Fibroblast of skin of left biceps (primary cell): ENCODE measurements around the gene CAGE1.
"Not testable (repeated sequence)": the region's sequence is repeated elsewhere in the genome, so short reads cannot be mapped to it uniquely, and the experiment has no call there.

ENCODE experiments used
- DNase-seq, 2 experiments: peaks; one replicate each; pipeline ENCODE4 v3.0.0-alpha.2; 2013; ENCODE audit warnings: low read depth in 2 of 2

The CAGE1 gene

DNA sequence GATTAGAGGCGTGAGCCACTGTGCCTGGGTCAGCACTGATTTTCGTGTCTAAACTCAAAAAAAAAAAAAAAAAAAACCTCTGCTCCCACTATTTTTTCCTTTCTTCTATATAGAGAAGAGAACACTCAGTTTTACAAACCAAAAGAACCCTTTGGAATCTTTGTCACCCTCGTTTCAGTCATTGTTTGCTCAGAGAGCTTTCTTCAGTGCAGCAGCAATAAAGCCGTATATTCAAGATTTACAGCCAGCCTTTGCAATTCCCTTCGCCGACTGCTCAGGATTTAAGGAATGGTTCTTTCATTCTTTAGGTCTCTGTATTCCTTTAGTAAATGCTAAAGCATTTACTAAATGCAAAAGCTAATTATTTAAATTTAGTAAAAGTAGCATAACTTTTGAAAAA lies 20.2 kb upstream of the CAGE1 start:
- DNase-seq = no peak

DNA sequence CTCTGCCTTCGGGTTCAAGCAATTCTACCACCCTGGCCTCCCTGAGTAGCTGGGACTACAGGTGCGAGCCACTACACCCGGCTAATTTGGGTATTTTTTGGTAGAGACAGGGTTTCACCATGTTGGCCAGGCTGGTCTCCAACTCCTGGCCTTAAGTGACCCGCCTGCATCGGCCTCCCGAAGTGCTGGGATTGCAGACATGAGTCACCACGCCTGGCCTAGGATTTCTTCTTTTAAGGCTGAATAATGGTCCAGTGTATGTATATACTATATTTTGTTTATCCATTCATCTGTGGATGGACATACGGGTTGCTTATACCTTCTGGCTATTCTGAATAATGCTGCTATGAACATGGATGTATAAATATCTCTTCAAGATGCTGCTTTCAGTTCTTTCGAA lies 17.2 kb upstream of the CAGE1 start:
- DNase-seq = no peak

DNA sequence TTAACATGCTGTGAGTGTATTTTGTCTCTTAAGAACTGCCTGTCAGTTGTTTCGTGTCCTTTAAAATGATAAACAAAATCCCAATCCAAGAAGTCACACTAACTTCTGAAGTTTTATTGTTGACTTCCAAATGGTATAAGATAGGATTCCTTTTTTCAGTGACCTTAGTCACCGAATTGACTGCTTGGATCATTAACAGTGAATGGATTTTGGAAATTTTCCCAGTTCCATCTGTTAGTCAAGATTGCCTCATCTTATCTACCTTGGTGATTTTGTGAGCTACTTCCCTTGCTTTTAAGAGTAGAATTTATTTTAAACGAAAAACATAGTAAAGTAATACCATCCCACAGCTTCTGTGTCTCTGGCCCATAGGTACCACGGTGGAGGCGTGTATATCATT lies 15.0 kb upstream of the CAGE1 start:
- DNase-seq = no peak

DNA sequence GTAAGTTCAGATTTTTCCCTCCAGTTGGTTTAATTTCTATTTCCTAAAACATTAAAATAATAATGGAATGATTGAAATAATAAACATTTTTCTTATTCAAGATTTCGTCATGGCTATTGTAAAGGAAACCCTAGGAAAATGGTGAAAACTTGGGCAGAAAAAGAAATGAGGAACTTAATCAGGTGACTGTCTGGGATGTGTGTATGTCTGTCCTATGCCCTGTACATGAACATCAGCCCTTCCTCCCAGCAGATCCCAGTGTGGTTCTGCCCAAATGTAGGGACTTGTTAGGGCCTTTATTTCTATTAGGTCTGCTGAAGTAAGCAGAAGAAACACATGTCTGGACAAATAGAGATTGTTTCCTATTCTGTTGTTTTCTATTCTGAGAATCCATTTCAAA lies 13.2 kb upstream of the CAGE1 start:
- DNase-seq = no peak

DNA sequence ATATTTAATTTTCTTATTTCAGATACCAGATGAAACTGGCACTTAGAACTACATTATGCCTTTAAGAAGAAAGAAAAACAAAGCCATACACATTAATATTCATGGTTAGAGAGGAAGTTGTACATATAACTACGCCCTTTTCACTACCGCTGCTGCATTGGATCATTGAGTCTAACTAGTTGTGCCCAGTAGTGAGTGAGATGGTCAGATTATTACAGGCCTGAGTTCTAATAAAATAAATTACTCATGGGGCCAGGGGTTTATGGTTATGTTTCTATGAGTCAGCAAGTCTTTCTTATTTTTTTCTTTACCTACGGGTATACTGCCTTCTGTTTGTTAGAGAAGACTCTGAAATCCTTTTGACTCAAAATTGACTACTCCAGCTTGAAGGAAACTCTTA lies 11.5 kb upstream of the CAGE1 start:
- DNase-seq = no peak

DNA sequence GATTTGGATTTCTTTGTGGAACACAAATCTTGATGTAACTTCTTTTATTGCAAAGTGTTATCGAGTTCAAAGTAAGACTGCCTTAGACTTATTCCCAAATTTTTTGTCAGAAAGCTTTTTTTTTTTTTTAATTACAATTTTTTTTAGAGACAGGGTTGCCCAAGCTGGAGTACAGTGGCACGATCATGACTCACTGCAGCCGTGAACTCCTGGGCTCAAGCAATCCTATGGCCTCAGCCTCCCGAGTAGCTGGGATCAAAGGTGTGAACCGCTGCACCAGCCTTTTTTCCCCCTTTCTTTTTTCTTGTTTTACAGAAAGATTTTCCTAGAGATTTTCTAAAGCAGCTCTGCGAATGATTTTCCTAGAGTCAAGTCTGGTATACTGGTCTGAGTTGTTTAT lies 2.9 kb upstream of the CAGE1 start:
- DNase-seq = no peak

DNA sequence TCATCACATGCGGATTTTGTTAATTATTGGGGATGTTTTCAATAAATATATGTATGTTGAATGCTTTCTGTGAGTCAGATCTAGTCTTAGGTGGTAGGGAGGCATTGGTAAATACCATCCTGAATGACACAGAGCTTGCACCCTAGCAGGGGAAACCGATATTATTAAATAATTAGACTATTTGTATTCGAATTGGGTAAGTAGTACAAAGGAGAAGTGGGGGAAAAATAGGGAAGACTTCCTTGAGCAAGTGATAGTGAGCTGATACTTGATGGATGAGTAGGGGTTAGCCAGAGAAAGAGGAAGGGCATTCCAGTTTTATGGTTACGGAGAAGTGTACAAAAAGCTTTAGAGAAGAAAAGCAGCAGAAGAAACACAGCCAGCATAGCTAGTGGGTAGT lies 1.6 kb upstream of the CAGE1 start:
- no peak for DNase-seq

DNA sequence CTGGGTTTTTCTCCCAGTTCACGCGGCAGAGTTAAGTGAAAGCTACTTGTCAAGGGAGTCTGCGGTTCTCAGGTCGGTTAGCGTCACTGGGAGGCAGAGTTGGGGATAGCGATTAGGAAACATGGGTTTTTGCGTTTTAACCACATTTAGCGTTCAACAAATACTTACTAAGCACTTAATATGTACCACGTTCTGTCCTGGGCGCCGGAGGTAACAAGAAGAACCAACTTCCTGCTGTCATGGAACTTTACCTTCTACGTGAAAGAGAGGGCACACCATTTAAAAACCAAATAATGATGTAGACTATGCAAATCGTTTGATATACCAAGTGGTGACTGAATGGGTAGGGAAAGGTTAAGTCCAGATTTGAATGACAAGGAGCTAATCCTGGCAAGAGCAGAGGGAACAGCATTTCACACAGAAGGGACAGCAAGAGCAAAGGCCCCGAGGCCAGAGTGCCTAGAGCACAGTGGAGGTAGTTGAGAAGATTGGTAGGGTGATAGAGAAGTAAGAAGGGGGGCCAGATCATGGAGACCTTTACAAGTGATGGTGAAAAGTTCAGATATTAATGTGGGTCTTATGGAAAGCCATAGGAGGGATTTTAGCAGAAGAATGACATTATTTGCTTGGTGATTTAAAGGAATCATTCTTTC lies 810 bp upstream of the CAGE1 start:
- DNase-seq = peak in 1 of 2 experiments; percentile 12

DNA sequence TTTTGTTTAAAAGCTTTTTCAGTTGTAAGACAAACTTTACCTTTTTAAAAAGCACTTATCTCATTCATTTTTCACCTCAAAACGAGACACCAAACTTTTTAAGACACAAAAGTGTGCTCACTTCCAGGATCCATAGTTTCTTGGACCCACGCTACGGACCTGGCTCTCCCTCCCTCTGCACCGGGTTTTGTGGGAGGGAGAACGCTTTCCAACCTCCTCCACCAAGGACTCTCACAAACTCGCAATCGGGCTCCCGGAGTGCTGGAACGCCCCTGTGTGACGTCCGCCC lies 436 bp downstream of the CAGE1 start:
- no peak for DNase-seq

DNA sequence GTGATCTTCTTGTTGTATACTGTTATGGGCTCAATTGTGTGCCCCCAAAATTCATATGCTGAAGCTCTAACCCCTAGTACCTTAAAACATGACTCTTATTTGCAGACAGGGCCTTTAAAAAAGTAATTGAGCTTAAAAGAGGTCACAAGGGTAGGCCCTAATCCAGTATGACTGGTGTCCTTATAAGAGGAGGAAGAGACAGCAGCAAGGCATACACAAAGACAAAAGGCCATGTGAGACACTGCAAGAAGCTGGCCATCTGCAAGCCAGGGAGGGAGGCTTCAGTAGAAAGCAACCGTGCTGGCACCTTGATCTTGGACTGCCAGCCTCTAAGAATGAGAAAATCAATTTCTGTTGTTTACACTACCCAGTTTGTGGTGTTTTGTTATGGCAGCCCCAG lies 8.4 kb downstream of the CAGE1 start:
- DNase-seq = no peak

DNA sequence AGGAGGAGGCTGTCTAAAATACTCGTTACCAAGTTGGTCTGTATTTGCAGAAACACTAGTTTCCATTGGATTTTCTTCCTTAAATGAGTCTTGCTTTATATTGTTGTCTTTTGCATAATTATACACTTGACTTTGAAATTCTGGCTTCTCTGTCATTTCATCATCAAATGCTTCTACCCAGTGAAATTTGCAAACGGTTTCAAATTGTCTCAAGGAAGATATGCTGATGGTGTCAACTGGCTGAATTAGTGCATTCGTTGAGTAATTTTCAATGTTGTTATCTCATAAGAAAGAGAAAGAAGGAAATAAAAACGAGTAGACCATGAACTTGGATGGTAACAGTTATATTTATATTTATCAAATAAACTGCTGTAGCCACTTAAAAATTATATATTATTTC lies 10.8 kb downstream of the CAGE1 start:
- no peak for DNase-seq

DNA sequence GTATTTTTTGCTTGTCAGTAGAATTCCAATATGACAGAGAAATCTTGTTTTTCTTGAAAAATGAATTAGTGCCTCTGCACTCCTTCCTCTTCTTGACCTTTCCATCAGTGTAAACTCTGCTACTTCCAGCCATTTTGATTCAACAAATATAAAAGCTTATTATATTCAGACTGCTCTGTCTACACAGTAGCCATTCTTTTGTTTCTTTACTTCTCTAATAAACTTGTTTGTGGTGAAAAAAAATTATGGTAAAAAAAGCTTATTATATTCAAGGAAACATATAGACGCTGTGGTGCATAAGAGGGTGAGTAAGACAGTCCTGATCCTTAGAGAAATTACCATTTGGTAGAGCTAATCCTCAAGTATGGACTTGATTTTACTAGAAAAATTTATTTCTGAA lies 11.6 kb downstream of the CAGE1 start:
- no peak for DNase-seq

DNA sequence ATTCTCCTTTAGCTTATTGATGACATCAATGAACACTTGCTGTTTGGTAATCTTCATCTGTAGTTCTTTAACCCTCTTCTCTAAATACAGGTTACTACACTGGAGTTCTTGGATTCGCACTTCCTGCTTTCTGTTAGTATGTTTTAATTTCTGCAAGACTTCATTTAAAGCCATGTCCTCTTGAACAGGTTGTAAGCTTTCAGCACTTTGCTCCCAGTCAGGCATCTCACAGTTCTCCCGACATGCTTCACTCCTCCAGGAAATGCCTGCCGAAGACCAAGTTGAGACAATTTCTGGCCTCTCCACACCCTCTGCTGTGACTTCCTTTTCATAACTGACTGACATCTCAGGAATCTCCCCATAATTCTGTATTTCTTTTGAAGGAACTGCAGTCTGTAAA lies 15.8 kb downstream of the CAGE1 start:
- no peak for DNase-seq

DNA sequence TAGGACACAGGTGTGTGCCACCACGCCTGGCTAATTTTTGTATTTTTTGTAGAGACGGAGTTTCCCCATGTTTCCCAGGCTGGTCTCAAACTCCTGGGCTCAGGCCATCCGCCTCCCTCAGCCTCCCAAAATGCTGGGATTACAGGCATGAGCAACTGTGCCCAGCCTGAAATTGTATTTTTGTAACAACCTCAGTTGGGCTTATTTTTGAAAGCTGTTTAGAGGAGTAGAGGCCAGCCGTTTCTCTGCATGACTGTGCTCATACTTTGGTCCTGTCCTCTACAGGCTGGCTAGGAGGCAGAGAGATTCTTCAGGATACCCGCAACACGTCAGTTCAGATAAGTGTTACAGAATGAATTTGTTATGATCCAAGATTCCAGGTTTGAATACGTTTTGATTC lies 22.1 kb downstream of the CAGE1 start:
- DNase-seq = no peak

DNA sequence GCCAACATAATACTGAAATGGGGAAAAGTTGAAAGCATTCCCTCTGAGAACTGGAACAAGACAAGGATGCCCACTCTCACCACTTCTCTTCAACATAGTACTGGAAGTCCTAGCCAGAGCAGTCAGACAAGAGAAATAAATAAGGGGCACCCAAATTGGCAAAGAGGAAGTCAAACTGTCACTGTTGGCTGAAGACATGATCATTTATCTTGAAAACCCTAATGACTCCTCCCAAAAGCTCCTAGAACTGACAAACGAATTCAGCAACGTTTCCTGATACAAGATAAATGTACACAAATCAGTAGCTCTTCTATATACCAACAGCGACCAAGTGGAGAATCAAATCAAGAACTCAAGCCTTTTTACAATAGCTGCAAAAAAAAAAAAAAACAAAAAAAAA lies 37.6 kb downstream of the CAGE1 start:
- not testable (repeated sequence) for DNase-seq

DNA sequence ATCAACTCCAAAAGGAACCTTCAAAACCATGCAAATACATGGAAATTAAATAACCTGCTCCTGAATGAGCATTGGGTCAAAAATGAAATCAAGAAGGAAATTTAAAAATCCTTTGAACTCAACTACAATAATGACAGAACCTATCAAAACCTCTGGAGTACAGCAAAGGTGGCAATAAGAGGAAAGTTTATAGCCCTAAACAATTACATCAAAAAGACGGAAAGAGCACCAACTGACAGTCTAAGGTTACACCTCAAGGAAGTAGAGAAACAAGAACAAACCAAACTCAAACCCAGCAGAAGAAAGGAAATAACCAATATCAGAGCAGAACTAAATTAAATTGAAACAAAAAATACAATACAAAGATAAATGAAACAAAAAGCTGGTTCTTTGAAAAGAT lies 39.0 kb downstream of the CAGE1 start:
- DNase-seq = not testable (repeated sequence)

DNA sequence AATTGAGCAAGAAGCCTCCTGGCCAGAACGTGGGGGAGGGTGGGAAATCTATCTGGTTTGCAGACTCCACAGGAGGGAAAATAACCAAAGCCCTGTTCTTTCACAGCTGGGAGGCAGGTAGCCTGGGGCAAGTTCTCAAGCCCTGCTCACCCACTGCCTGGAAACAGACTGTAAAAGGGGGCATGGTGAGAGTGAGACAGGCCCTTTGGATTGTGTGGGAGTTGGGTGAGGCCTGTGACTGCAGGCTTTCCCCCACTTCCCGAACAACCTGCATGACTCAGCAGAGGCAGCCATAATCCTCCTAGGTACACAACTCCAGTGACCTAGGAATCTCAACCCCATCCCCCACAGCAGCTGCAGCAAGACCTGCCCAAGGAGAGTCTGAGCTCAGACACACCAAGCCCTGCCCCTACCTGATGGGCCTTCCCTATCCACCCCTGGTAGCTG lies 42.0 kb downstream of the CAGE1 start:
- DNase-seq = not testable (repeated sequence)

DNA sequence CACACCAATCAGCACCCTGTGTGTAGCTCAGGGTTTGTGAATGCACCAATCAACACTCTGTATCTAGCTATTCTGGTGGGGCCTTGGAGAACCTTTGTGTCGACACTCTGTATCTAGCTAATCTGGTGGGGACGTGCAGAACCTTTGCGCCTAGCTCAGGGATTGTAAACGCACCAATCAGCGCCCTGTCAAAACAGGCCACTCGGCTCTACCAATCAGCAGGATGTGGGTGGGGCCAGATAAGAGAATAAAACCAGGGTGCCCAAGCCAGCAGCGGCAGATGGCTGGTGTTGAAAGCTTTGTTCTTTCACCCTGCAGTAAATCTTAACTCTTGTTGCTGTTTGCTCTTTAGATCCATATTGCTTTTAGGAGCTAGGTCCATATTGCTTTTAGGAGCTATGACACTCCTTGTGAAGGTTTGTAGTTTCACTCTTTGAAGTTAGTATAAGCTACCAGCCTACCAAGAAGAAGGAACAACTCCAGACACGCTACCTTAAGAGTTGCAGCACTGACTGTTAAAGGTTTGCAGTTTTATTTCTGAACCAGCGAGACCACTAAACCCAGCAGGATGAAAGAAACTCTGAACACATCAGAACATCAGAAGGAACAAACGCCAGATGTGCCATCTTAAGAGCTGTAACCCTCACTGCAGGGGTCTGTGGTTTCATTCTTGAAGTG lies 44.6 kb downstream of the CAGE1 start:
- not testable (repeated sequence) for DNase-seq

DNA sequence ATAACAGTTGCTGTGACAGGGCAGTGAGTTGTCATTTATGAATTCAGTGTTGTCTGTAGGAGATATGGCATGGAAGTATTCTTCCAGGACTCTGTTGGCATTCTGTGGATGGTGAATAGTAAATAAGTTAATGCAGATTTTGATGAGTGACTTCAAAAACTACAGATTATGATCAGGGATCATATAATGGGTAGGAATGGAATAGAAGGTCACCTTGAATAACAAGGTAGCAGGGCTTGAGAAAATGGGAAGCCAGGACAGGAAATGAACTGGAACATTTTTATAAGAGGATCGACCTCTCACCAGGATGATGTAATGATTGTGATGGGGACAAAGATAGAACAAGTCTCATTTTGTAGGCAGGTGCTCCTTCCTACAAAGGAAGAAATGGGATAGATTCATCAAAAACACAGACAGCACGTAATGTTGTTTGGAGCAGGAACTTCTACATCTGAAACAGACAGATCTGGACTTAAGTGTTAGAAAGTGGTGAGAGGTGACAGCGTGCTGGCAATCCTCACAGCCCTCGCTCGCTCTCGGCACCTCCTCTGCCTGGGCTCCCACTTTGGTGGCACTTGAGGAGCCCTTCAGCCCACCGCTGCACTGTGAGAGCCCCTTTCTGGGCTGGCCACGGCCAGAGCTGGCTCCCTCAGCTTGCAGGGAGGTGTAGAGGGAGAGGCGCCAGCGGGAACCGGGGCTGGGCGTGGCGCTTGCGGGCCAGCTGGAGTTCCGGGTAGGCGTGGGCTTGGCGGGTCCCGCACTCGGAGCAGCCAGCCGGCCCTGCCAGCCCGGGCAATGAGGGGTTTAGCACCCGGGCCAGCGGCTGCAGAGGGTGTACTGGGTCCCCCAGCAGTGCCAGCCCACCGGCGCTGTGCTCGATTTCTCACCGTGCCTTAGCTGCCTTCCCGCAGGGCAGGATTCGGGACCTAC lies 45.7 kb downstream of the CAGE1 start:
- no peak for DNase-seq

DNA sequence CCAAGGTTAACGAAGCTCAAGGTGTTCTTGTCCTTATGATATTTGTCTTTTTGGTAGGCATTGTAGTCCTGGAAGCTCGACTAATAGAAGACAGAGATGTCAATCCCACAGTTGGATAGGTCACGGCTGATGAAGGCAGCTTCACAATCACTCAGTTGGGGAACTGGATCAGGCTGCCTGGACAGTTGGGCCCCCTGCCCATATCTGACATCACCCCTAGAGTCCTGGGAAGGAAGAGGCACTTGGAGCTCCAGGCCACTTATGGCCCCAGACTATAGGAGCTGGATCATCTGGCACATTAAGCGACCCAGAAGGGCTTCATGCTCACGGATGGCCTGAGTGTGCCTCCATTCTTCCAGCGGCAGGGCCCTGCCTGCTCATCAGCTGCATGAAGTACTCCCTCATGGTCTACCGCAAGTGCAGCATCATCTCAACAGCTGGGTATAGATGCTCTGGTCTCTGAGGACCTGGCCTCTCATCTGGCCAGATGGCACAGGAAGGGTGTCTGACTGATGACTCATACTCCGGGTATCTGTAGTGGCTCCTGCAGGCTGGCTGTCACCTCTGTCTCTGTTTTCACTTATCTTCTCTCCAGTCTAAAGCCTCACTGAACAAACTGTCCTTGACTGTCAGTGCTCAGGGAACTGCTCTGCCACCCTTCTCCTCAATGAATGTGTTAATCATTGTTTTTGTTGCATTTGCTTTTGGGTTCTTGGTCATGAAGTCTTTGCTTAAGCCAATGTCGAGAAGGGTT lies 47.4 kb downstream of the CAGE1 start:
- DNase-seq = no peak

DNA sequence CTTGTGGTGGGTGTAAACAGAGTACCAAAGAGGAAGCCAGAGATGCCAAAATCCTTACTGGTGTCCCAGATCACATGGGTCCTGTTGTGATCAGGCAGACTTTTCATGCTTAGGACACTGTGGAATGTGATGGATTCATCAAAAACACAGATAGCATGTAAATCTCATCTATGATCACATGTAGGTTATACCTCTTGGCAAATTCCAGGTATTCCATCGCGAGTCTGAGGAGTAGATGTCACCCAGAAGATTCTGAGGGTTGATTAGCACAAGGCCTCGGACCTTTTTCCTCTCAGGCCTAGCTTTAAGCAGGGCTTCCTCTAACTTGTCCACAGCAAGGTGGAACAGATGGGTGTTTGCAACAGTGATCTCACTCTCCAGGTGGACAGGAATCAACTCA lies 48.3 kb downstream of the CAGE1 start:
- DNase-seq = no peak
